GM04504 (cell line): ENCODE data around the gene MFAP4.
"Not testable (repeated sequence)": the region's sequence is repeated elsewhere in the genome, so short reads cannot be mapped to it uniquely, and the experiment has no call there.

Experiments used
- DNase-seq: peaks from one replicate; pipeline ENCODE4 v3.0.0-alpha.2; 2012; ENCODE audit warnings: low read depth

The MFAP4 gene

GRCh38 chr17:19370493-19370960 lies 16.5 kb downstream of the MFAP4 start:
- no peak for DNase-seq

- no peak for DNase-seq
These were observed 17.0 kb downstream of the MFAP4 start for GRCh38 chr17:19369846-19370492.

- no peak for DNase-seq
These were observed 17.7 kb downstream of the MFAP4 start for GRCh38 chr17:19369107-19369778.

GRCh38 chr17:19368229-19368628 lies 18.8 kb downstream of the MFAP4 start:
- DNase-seq = no peak

GRCh38 chr17:19366637-19366972 lies 20.4 kb downstream of the MFAP4 start:
- DNase-seq = no peak

GRCh38 chr17:19365833-19366636 lies 21.0 kb downstream of the MFAP4 start:
- no peak for DNase-seq

- no peak for DNase-seq
These were observed 21.5 kb downstream of the MFAP4 start for GRCh38 chr17:19365499-19365817.

- DNase-seq = no peak
These were observed 22.1 kb downstream of the MFAP4 start for GRCh38 chr17:19364699-19365498.

GRCh38 chr17:19363460-19364035 lies 23.4 kb downstream of the MFAP4 start:
- no peak for DNase-seq

- DNase-seq = no peak
These were observed 23.9 kb downstream of the MFAP4 start for GRCh38 chr17:19363114-19363438.

- peak; percentile 79 for DNase-seq
These were observed 24.5 kb downstream of the MFAP4 start, which contains the start of gene B9D1 for GRCh38 chr17:19362277-19363113. Gene B9D1, minus strand, starts transcription at chr17:19362723. Its CDS starts 154 bp downstream, at chr17:19362569.

- DNase-seq = no peak
These were observed 25.1 kb downstream of the MFAP4 start for GRCh38 chr17:19361944-19362276.

GRCh38 chr17:19361326-19361725 lies 25.7 kb downstream of the MFAP4 start:
- no peak for DNase-seq

GRCh38 chr17:19360772-19361171 lies 26.2 kb downstream of the MFAP4 start:
- DNase-seq = no peak

- DNase-seq = no peak
These were observed 27.1 kb downstream of the MFAP4 start for GRCh38 chr17:19359856-19360255.

- DNase-seq = no peak
These were observed 27.8 kb downstream of the MFAP4 start for GRCh38 chr17:19359151-19359550.

- no peak for DNase-seq
These were observed 29.2 kb downstream of the MFAP4 start for GRCh38 chr17:19357761-19358160.

GRCh38 chr17:19357351-19357750 lies 29.6 kb downstream of the MFAP4 start:
- no peak for DNase-seq

- DNase-seq = no peak
These were observed 32.2 kb downstream of the MFAP4 start for GRCh38 chr17:19354748-19355147.

GRCh38 chr17:19353401-19353800 lies 33.6 kb downstream of the MFAP4 start:
- DNase-seq = not testable (repeated sequence)

- no peak for DNase-seq
These were observed 38.2 kb downstream of the MFAP4 start for GRCh38 chr17:19348806-19349205.
